Measurements from ENCODE around the gene TBC1D22A.

DNA sequence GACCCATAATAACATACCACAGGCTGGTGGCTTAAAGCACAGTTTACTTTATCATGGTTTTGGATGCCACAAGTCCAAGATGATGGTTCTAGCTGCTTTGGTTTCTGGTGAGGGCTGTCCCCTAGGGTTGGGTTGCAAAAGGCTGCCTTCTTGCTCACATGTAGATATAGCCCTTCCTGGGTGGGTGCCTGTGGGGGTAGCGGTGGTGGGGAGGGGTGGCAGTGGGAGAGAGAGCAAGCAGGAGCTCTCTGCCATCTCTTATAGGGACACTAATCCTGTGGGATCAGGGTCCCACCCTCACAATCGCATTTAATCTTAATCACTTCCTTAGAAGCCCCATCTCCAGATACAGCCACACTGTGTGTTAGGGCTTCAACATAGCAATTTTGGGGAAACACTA is 245.0 kb downstream of the TBC1D22A start:
- TF ChIP-seq, protein P1, sequence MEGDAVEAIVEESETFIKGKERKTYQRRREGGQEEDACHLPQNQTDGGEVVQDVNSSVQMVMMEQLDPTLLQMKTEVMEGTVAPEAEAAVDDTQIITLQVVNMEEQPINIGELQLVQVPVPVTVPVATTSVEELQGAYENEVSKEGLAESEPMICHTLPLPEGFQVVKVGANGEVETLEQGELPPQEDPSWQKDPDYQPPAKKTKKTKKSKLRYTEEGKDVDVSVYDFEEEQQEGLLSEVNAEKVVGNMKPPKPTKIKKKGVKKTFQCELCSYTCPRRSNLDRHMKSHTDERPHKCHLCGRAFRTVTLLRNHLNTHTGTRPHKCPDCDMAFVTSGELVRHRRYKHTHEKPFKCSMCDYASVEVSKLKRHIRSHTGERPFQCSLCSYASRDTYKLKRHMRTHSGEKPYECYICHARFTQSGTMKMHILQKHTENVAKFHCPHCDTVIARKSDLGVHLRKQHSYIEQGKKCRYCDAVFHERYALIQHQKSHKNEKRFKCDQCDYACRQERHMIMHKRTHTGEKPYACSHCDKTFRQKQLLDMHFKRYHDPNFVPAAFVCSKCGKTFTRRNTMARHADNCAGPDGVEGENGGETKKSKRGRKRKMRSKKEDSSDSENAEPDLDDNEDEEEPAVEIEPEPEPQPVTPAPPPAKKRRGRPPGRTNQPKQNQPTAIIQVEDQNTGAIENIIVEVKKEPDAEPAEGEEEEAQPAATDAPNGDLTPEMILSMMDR (IDR thresholded peaks at IDR 0.05; ENCODE audit: insufficient read depth, low read depth, low read length) = no peak
- no peak for TF ChIP-seq EZH2 (IDR thresholded peaks at IDR 0.05; ENCODE audit: insufficient read depth, low read length)

Measured in astrocyte (in vitro differentiated cells and primary cell).